Loucy (cell line): ENCODE data around the gene METTL13.

ENCODE experiments used
- EZH2phosphoT487 ChIP-seq: fragments of 200-600 bp; IDR thresholded peaks from 2 replicates; pipeline ENCODE4 v1.6.1; 2018; ENCODE audit warnings: antibody characterized with exemption, mild to moderate bottlenecking, moderate library complexity, borderline replicate concordance
- TF ChIP-seq, protein P1 (sequence below): fragments of 200-600 bp; sonication (generic); conservative IDR thresholded peaks from 2 replicates; pipeline ENCODE4 v1.5.1; 2014; ENCODE audit warnings: mild to moderate bottlenecking, antibody characterized with exemption, low read length

DNA sequence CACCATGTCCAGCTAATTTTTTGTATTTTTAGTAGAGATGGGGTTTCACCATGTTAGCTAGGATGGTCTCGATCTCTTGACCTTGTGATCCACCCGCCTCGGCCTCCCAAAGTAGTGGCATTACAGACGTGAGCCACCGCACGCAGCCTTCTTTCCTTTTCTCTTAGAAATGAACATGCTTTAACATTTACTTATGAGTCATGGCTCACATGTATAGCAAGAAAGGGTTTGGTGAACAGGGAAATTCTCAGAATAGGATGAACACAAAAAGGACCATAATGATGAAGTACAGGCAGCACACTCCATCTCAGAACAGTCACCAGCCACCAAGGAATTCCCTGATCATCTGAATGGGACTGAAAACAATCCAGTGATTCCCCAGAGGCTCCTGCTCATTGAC lies 30.2 kb upstream of the METTL13 start:
- TF ChIP-seq, protein P1, sequence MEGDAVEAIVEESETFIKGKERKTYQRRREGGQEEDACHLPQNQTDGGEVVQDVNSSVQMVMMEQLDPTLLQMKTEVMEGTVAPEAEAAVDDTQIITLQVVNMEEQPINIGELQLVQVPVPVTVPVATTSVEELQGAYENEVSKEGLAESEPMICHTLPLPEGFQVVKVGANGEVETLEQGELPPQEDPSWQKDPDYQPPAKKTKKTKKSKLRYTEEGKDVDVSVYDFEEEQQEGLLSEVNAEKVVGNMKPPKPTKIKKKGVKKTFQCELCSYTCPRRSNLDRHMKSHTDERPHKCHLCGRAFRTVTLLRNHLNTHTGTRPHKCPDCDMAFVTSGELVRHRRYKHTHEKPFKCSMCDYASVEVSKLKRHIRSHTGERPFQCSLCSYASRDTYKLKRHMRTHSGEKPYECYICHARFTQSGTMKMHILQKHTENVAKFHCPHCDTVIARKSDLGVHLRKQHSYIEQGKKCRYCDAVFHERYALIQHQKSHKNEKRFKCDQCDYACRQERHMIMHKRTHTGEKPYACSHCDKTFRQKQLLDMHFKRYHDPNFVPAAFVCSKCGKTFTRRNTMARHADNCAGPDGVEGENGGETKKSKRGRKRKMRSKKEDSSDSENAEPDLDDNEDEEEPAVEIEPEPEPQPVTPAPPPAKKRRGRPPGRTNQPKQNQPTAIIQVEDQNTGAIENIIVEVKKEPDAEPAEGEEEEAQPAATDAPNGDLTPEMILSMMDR, result no peak
- no peak for TF ChIP-seq EZH2phosphoT487
